HG03457 (cell line): ENCODE results near the gene ATXN7.

ENCODE experiments used
- ATAC-seq: cut with Tn5 transposase; IDR thresholded peaks from one replicate; pipeline ENCODE4 v1.9.1; 2021; ENCODE audit warnings: moderate number of reproducible peaks; ENCODE audit not compliant: unreplicated experiment

The ATXN7 gene

GRCh38 chr3:64009528-64009927 lies 145.9 kb downstream of the ATXN7 start:
- no peak for ATAC-seq

DNA sequence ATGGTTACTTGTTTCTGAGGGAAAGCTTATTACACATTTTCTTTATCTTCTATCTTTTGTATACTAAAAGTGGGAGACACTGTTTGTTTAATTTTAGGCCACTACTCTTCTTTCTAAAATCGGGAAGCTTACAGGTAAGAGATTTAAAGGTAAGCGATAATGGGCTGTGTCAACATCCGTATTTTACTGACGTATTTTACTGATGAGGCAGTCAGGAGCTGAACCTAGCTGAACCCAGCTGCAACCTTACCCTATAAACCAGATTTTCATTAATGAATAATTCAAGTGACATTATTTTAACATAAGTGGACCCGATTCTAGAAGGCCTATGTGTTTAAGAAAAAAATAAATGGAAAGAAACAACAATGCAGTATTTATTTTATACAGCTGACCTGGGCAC lies 146.5 kb downstream of the ATXN7 start:
- ATAC-seq: no peak

GRCh38 chr3:64011685-64012084 lies 148.0 kb downstream of the ATXN7 start:
- no peak for ATAC-seq

GRCh38 chr3:64016941-64017620 lies 153.4 kb downstream of the ATXN7 start:
- ATAC-seq: no peak

- ATAC-seq: no peak
Measured at GRCh38 chr3:64019271-64019670, 155.6 kb downstream of the ATXN7 start.

- no peak for ATAC-seq
Measured at GRCh38 chr3:64019879-64020278, 156.2 kb downstream of the ATXN7 start.

DNA sequence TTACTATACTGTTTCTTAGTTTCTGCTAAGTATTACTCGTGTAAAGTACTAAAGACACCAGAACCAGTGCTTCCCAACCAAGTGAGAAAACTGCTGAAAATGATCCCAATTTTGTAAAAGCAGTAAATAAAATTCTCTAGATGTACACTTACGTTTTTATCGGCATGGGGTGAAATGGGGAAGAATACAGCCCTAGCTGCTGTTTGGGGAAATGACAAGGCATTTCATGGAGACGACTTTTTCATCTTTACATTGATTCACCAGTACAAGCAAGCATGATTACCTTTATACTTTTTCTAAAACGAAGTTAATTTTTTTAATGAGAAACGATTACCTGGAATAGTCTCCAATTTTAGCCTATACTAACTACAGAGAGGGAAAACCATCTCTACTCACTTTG lies 158.3 kb downstream of the ATXN7 start:
- no peak for ATAC-seq

- ATAC-seq: no peak
Measured at GRCh38 chr3:64022451-64023186, 159.0 kb downstream of the ATXN7 start.

DNA sequence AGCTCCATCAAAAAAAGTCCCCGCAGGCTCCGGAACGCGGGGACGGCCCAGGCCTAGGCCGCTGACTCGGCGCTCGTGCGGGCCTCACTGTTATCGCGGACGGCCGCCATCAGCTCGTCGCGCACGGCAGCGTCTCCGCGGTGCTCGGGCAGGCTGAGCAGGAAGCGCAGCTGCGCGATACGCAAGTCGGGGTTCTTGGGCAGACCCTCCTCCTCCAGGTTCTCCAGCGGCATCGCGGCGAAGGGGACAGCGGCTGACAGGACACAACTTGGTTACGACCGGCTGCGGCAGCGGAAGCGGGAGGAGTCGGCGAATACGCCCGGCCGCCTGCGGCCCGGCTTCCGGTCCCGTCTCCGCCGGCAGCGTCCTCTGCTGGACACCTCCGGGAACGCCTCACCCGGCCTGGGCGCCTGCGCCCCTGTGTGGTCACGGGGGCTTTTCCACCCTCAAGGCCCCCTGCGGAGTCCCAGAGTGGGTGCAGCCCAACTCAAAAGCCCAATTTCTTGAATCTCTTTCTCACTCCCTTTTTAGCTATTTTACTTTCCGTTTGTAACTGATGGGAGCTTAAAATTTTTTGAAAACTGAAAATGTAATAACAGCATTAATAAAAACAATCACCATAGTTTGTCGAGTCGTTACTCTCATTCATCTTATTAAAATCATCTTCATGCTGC lies 159.7 kb downstream of the ATXN7 start, which contains the start of gene PSMD6:
Gene PSMD6 (minus strand): TSS at position 308 of the 674 bp plus-strand sequence. CDS start 75 bp downstream, at position 233.
- peak; percentile 95 for ATAC-seq

DNA sequence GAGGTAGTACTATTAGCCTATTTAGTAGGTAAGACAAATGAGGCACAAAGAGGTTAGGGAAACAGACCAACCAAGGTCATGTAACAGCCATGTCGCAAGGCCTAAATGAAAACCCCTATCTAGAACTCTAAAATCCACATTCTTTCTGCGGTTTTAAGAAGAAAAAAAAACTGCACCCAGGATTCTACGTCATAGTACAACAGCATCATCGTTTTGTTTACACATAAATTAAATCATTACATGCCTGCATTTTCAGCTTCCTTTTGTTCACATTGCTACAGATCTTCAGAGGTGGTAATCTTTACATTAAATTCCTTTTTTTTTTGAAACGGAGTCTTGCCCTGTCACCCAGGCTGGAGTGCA lies 160.2 kb downstream of the ATXN7 start:
- peak; percentile 1 for ATAC-seq

GRCh38 chr3:64026346-64026745 lies 162.7 kb downstream of the ATXN7 start:
- no peak for ATAC-seq

- no peak for ATAC-seq
Measured at GRCh38 chr3:64027658-64028057, 164.0 kb downstream of the ATXN7 start.

- no peak for ATAC-seq
Measured at GRCh38 chr3:64028754-64029153, 165.1 kb downstream of the ATXN7 start.

DNA sequence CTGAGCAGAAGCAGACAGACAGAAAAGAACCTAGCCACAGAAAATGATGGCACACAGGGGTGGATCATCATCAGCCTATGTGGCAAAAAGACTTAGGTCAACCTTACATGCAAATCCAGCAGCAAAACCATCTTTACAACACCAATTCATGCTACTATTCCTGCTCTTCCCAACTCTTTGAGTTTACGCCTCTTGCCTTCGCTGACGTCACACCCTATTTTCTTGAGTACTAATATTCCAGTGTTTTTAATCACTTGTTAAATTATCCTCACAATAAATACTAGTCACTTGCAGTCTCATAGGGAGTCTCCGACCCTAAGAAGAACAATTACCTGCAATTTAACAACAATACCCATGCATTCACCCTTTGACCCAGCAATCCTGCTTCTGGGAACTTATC lies 165.6 kb downstream of the ATXN7 start:
- no peak for ATAC-seq

- ATAC-seq: peak; percentile 95
Measured at GRCh38 chr3:64030741-64031140, 167.1 kb downstream of the ATXN7 start.

DNA sequence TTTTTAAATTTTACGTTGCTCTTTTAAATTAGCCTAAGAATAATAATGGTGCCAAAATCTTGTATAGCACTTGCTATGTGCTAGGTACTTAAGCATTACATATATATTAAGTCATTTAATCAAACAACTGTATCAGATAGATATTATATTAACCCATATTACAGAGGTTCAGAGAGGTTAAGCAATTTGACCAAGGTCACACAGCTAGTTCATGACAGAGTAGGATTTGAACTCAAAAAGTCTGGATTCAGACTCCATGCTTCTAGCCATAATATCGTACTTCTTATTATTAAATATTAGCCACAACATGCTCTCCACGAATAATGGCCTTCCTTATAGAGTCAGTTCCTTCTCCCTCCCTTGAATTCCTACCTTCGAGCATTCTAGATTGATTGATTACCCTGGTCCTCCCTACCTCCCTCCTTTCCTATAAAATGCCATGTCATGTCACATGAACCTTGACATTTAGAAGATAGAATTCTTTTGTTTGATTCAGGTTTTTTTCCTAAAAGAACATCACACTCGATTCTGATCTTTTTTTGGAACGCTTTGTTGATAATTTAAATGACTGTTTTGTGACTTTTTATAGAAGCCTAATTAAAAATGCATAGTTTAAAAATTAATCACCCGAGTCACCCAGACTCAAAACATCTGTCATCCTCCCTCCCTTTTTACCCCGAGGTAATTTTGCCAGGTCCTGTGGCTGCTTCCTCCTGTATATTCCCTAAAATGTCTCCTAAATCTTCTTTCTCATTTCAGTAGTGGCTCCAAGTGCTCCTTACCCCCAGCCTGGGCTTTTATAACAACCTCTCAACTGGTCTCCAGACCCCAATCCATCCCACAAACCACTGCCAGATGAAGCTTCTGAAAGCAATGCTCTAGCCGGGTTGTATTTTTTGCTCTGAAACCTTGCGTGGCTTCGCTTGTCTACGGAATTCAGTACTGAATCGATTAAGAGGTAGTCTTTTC lies 168.2 kb downstream of the ATXN7 start:
- no peak for ATAC-seq

DNA sequence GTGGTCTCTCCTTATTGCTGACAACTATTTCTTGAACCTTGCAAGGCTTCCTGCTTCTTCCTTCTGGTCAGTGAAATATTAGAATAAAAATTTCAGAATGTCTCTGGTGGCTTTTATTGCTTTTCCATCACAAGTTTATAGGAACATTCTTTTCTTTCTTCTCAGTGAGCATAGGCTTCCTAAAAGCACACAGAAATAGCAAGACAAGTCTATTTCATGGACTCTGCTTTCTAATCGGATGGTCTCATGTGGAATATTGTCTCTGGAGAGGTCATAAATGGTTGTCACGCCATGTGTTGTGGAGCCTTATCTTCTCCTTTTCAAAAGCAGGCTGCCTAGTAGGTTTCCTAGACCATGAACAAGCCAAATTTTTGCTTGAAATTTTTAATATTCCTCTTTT lies 169.4 kb downstream of the ATXN7 start:
- no peak for ATAC-seq

GRCh38 chr3:64037084-64037483 lies 173.4 kb downstream of the ATXN7 start:
- ATAC-seq: no peak

- no peak for ATAC-seq
Measured at GRCh38 chr3:64038253-64038767, 174.6 kb downstream of the ATXN7 start.

DNA sequence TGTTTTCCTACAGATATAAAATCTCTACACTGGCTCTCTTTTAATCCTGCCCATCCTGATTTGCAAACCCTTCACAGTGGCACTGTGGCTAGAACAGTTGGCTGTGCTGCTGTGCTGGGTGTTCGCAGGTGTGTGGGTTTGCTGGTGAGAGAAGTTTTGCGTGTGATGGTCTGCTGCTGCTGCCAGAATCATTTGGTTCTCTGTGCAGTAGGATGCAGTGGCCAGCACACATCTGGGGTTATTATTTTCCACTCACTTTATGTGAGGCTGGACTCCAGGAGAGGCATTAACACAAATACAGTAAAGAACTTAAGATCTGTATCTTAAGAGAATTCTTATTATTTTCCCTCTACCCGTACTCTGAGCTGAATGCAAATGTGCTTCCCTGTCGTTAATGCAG lies 175.7 kb downstream of the ATXN7 start:
- no peak for ATAC-seq
